HG03460 (cell line): Measurements from ENCODE around the gene ZNF662.

Experiments
- ATAC-seq: cut with Tn5 transposase; IDR thresholded peaks from one replicate; pipeline ENCODE4 v1.9.1; 2021; ENCODE audit not compliant: unreplicated experiment

Gene ZNF662

DNA sequence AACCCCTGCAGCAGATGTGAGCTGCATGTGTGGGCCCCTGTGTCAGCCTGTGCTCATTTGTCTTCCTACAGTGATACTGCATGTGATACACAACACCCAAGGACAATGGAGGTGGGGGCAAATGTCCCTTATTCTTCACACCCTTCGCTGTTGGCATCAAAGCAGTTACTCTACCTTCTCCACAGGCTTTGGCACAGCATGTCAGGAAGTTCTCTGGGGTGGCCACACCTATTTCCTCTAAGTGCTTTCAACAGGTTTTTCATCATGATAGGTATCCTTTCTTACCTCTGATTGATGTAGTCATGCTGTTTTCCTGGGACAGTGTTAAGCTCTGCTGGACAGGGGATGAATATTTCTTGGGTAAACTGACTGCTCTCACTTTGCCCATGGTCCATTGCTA is 29.5 kb downstream of the ZNF662 start:
- ATAC-seq, result no peak

- ATAC-seq, result no peak
These were observed 30.4 kb downstream of the ZNF662 start for GRCh38 chr3:42936157-42936981.

- ATAC-seq, result no peak
These were observed 31.4 kb downstream of the ZNF662 start for GRCh38 chr3:42937334-42937733.

DNA sequence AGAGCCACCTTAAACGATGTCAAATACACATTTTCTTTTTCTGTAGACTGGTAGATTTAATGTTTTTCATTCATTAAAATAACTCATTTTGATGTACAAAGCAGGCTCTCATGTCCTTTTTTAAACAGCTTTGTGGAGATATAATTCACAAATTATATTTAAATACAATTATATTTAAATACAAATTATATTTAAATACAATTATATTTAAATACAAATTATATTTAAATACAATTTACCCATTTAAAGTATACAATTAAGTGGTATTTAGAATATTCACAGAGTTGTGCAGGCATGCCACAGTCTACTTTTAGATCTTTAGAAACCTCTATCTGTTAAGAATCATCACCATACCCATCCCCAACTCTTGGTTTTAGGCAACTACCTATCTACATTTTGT is 36.8 kb downstream of the ZNF662 start:
- ATAC-seq, result no peak

GRCh38 chr3:42946050-42946449 is 40.1 kb downstream of the ZNF662 start:
- no peak for ATAC-seq

GRCh38 chr3:42957573-42957972 is 51.6 kb downstream of the ZNF662 start:
- no peak for ATAC-seq

DNA sequence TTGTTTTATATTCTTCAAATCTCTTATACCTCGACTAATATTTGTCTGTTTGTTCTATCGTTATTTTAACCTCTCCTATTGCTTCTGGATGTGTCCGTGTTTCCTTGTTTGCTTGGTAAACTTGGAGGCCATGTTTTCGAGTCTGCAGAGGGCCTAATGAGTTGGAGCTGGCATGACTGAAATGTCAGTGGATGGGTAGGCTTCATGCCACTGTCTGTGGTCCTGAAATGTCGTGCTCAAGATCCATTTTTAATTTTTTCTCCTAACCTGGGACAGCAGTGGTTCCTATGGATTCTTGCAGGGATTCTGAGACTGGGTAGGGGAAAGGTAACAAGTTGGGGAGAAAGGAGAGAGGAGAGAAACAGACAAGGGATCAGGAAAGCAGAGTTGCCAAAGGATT is 54.3 kb downstream of the ZNF662 start:
- ATAC-seq, result no peak

GRCh38 chr3:42960786-42961185 is 54.8 kb downstream of the ZNF662 start:
- ATAC-seq, result no peak

DNA sequence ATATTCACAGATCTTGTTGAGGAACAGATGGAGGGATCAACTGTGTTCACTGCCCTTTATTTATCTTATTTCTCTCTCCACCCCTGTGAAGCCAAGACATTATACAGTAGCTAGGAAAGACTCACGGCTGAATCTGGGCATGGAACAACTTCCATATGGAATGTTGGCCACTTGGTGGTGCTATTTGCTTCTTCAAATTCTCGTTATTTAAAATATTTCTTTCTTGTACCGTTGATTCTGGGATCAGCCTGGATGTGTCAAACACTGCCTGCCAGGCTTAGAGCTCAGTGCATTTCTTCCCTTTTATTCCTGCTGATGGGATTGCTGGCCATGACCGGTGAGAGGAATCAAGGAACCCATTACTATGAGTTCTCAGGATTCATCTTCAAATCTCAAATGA is 55.7 kb downstream of the ZNF662 start:
- no peak for ATAC-seq

DNA sequence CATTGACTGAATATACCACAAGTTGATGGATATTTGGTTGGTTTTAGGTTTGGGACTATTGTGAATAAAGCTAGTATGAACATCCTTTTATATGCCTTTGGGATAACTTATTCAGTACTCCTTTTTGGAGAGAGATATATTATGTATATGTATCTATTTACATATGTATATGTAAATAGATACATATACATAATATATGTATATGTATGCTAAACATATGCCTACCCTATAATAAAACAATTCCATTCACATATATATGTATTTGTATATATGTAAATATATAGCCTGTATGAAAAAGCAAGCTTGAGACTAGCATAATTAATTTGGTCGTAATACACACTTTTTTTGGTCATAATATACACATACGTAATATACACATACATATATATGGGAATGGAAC is 57.3 kb downstream of the ZNF662 start:
- ATAC-seq, result no peak

GRCh38 chr3:42964266-42964665 is 58.3 kb downstream of the ZNF662 start:
- no peak for ATAC-seq
